IMR-90 (cell line): ENCODE measurements around the gene NCAM1. TPM values are rescaled to one million over a fixed set of nuclear protein-coding genes. Genes with fewer than 3 reads are reported as not detected.

Experiments
- ATAC-seq: fragments of 200-7000 bp; cut with Tn5 transposase; 2 replicates; pipeline ENCODE4 v1.9.1; 2020; ENCODE audit warnings: low read depth, mild to moderate bottlenecking, moderate library complexity
- BruUV-seq: library from RNA; stranded (reverse); fragments of 400-500 nt; replicated peaks from 2 replicates; lab custom pipeline; 2021; lab: Mats Ljungman, UMichigan
- CTCF ChIA-PET: fragments of 300-600 bp; formaldehyde crosslinking; extraction: SDS; loops from one replicate; lab custom pipeline; 2021; ENCODE audit warnings: antibody characterized with exemption; lab: Yijun Ruan, JAX
- POLR2A ChIA-PET: fragments of 300-600 bp; sonication (Branson Sonifier 250); formaldehyde crosslinking; loops from one replicate; lab custom pipeline; 2022; ENCODE audit warnings: antibody characterized with exemption; ENCODE audit not compliant: unreplicated experiment; lab: Charles Lee
- DNase-seq: peaks from one replicate; pipeline ENCODE4 v3.0.0; 2013
- H2AFZ ChIP-seq: replicated peaks from 2 replicates; pipeline ENCODE3; 2013; ENCODE audit warnings: low read length, mild to moderate bottlenecking; ENCODE audit not compliant: poor library complexity
- H2AK5ac ChIP-seq: 2 replicates; pipeline ENCODE4 v1.6.1; 2013; ENCODE audit warnings: low read depth, low read length, inconsistent platforms
- H2AK9ac ChIP-seq: replicated peaks from 2 replicates; pipeline ENCODE3; 2013; ENCODE audit warnings: mild to moderate bottlenecking, low read depth, low read length, moderate library complexity; ENCODE audit not compliant: poor library complexity
- H2BK120ac ChIP-seq: 2 replicates; pipeline ENCODE4 v1.6.1; 2013; ENCODE audit warnings: low read depth, low read length, inconsistent platforms
- H2BK15ac ChIP-seq: 3 replicates; pipeline ENCODE4 v1.6.1; 2013; ENCODE audit warnings: low read depth, low read length, inconsistent platforms
- H2BK20ac ChIP-seq: 2 replicates; pipeline ENCODE4 v1.6.1; 2013; ENCODE audit warnings: low read depth, mild to moderate bottlenecking, inconsistent platforms, low read length, moderate library complexity
- H2BK5ac ChIP-seq: 2 replicates; pipeline ENCODE4 v1.6.1; 2013; ENCODE audit warnings: mild to moderate bottlenecking, low read depth, low read length, inconsistent platforms; ENCODE audit not compliant: poor library complexity, severe bottlenecking
- H3K14ac ChIP-seq: replicated peaks from 2 replicates; pipeline ENCODE4 v1.6.1; 2013; ENCODE audit warnings: low read depth, low read length, inconsistent platforms
- H3K18ac ChIP-seq: 2 replicates; pipeline ENCODE4 v1.6.1; 2013; ENCODE audit warnings: low read depth, low read length, control low read depth
- H3K23ac ChIP-seq: 2 replicates; pipeline ENCODE4 v1.6.1; 2013; ENCODE audit warnings: low read depth, low read length, inconsistent platforms
- H3K27ac ChIP-seq: 2 replicates; pipeline ENCODE4 v1.5.1; 2013; ENCODE audit warnings: mild to moderate bottlenecking, control low read depth, low read length; ENCODE audit not compliant: insufficient read depth
- H3K27me3 ChIP-seq: 2 replicates; pipeline ENCODE4 v1.6.1; 2013; ENCODE audit warnings: low read length; ENCODE audit not compliant: control insufficient read depth, insufficient read depth
- H3K36me3 ChIP-seq: 2 replicates; pipeline ENCODE4 v1.6.1; 2013; ENCODE audit warnings: low read length, mixed read lengths; ENCODE audit not compliant: control insufficient read depth, insufficient read depth
- H3K4ac ChIP-seq: 2 replicates; pipeline ENCODE4 v1.6.1; 2013; ENCODE audit warnings: low read depth, low read length, inconsistent platforms
- H3K4me1 ChIP-seq: 2 replicates; pipeline ENCODE4 v1.6.1; 2013; ENCODE audit warnings: low read length, mixed read lengths; ENCODE audit not compliant: control insufficient read depth, insufficient read depth
- H3K4me2 ChIP-seq: 2 replicates; pipeline ENCODE4 v1.6.1; 2013; ENCODE audit warnings: low read depth, mild to moderate bottlenecking, control low read depth, low read length, moderate library complexity
- H3K4me3 ChIP-seq: 2 replicates; pipeline ENCODE4 v1.5.1; 2013; ENCODE audit warnings: low read depth, mild to moderate bottlenecking, control low read depth, low read length, moderate library complexity; ENCODE audit not compliant: insufficient read depth
- H3K56ac ChIP-seq: 2 replicates; pipeline ENCODE4 v1.6.1; 2013; ENCODE audit warnings: low read length, inconsistent platforms; ENCODE audit not compliant: insufficient read depth; ENCODE audit errors: extremely low read depth
- H3K79me1 ChIP-seq, 2 experiments: 2 replicates each; pipeline ENCODE4 v1.6.1; 2013; ENCODE audit warnings: low read length in 2 of 2, inconsistent platforms in 1 of 2, low read depth in 1 of 2
- H3K9ac ChIP-seq: 2 replicates; pipeline ENCODE4 v1.6.1; 2013; ENCODE audit warnings: low read depth, low read length, control low read depth
- H3K9me1 ChIP-seq: 2 replicates; pipeline ENCODE4 v1.6.1; 2013; ENCODE audit warnings: low read length, inconsistent platforms; ENCODE audit not compliant: insufficient read depth
- H3K9me3 ChIP-seq: 2 replicates; pipeline ENCODE4 v1.6.1; 2013; ENCODE audit warnings: low read length; ENCODE audit not compliant: control insufficient read depth, insufficient read depth
- H4K20me1 ChIP-seq: 2 replicates; pipeline ENCODE4 v1.6.1; 2013; ENCODE audit warnings: low read length, inconsistent platforms; ENCODE audit not compliant: insufficient read depth
- H4K5ac ChIP-seq: 2 replicates; pipeline ENCODE4 v1.6.1; 2013; ENCODE audit warnings: mild to moderate bottlenecking, low read depth, low read length, control low read depth
- H4K8ac ChIP-seq, 2 experiments: 2 replicates each; pipeline ENCODE4 v1.6.1; 2013; ENCODE audit warnings: low read depth in 2 of 2, low read length in 2 of 2, control low read depth in 1 of 2, inconsistent platforms in 1 of 2
- H4K91ac ChIP-seq: 2 replicates; pipeline ENCODE4 v1.6.1; 2013; ENCODE audit warnings: low read depth, low read length, inconsistent platforms; ENCODE audit not compliant: insufficient read depth
- MXI1 ChIP-seq: IDR thresholded peaks from 2 replicates; pipeline ENCODE4 v1.6.1; 2012; ENCODE audit warnings: low read depth, mild to moderate bottlenecking, low read length, moderate library complexity, borderline replicate concordance
- POLR2A ChIP-seq: IDR thresholded peaks from 2 replicates; pipeline ENCODE4 v1.6.1; 2012; ENCODE audit warnings: mild to moderate bottlenecking, low read depth, low read length
- SMC3 ChIP-seq: fragments of 150-350 bp; IDR thresholded peaks from 2 replicates; pipeline ENCODE4 v1.6.1; 2016; ENCODE audit warnings: low read depth, mild to moderate bottlenecking, antibody characterized with exemption, low read length, moderate library complexity
- WGBS, 2 experiments: methylation state at CpG; one replicate each; pipeline versions ENCODE4 v1.1.5 to v1.1.7; 2013; ENCODE audit warnings: missing lambda C conversion rate in 2 of 2; ENCODE audit not compliant: insufficient read length in 1 of 2; ENCODE audit errors: extremely low coverage in 2 of 2; 5-methylcytosine and 5-hydroxymethylcytosine counted together
- dilution Hi-C: fragments of 300-500 bp; cut with HindIII; formaldehyde crosslinking; loops from one replicate; pipeline ENCODE4 v1.14.3; 2018; ENCODE audit warnings: low sequenced_read_pairs; ENCODE audit not compliant: unreplicated experiment
- in situ Hi-C: fragments of 300-500 bp; cut with MboI; formaldehyde crosslinking; loops from 3 replicates; pipeline ENCODE4 v1.14.3; 2019; ENCODE audit warnings: low sequenced_read_pairs, inconsistent platforms, mixed read lengths
- intact Hi-C: fragments of 100-400 bp; cut with micrococcal nuclease; formaldehyde crosslinking; loops from 2 replicates; pipeline ENCODE4 v1.10.0; 2022
- polyA plus RNA-seq, 3 experiments: library from polyadenylated mRNA; depleted of rRNA; stranded (reverse); fragments of >200 nt; gene quantifications; 2 replicates each; pipeline ENCODE4 v1.2.3, GENCODE V29; 2012; ENCODE audit warnings: low replicate concordance in 1 of 3
- total RNA-seq: library from RNA; depleted of rRNA; stranded (reverse); fragments of >200 nt; gene quantifications from 2 replicates; pipeline ENCODE4 v1.2.3, GENCODE V29; 2012
- TF ChIP-seq, protein P1 (sequence below): conservative IDR thresholded peaks from 2 replicates; pipeline ENCODE4 v1.5.1; 2012; ENCODE audit warnings: mild to moderate bottlenecking, low read depth, low read length, improper control_type of control experiment

NCAM1 gene
- total and polyA plus RNA-seq, 2 of the 4 experiments (the other 2 are of a cell fraction) = 0.09 to 0.18 TPM

GRCh38 chr11:112971827-112972226, 10.6 kb downstream of the NCAM1 start:
- no peak overlapping the region for H2AFZ ChIP-seq
- no peak overlapping the region for H4K5ac ChIP-seq
- H2BK5ac ChIP-seq = no peak overlapping the region
- dilution Hi-C loops (no loop called here), intact Hi-C loops (no loop called here), in situ Hi-C loops (no loop called here)
- ATAC-seq (no peak), DNase-seq (no peak)
- no CpG with 5 or more reads among the region's 3 CpGs for WGBS, 2 experiments
- H2AK5ac ChIP-seq = no peak overlapping the region
- no peak overlapping the region for H3K14ac ChIP-seq
- H4K20me1 ChIP-seq = no peaks in the 10 kb centered on the region
- no peak overlapping the region for H3K27ac ChIP-seq
- TF ChIP-seq SMC3 = no peak
- TF ChIP-seq MXI1 = no peak
- TF ChIP-seq, protein P1, sequence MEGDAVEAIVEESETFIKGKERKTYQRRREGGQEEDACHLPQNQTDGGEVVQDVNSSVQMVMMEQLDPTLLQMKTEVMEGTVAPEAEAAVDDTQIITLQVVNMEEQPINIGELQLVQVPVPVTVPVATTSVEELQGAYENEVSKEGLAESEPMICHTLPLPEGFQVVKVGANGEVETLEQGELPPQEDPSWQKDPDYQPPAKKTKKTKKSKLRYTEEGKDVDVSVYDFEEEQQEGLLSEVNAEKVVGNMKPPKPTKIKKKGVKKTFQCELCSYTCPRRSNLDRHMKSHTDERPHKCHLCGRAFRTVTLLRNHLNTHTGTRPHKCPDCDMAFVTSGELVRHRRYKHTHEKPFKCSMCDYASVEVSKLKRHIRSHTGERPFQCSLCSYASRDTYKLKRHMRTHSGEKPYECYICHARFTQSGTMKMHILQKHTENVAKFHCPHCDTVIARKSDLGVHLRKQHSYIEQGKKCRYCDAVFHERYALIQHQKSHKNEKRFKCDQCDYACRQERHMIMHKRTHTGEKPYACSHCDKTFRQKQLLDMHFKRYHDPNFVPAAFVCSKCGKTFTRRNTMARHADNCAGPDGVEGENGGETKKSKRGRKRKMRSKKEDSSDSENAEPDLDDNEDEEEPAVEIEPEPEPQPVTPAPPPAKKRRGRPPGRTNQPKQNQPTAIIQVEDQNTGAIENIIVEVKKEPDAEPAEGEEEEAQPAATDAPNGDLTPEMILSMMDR = no peak
- no peak for TF ChIP-seq POLR2A
- no peak overlapping the region for H2BK15ac ChIP-seq
- H3K27me3 ChIP-seq = no peaks in the 10 kb centered on the region
- BruUV-seq = no TSS peak
- H4K91ac ChIP-seq = no peak overlapping the region
- H3K4me2 ChIP-seq = no peak overlapping the region
- H3K4me1 ChIP-seq = no peaks in the 10 kb centered on the region
- no peak overlapping the region for H3K9ac ChIP-seq
- H3K9me1 ChIP-seq = no peaks in the 10 kb centered on the region
- no peak overlapping the region for H3K4ac ChIP-seq
- H2BK120ac ChIP-seq = no peak overlapping the region
- no peak overlapping the region for H2AK9ac ChIP-seq
- no peaks in the 10 kb centered on the region for H3K9me3 ChIP-seq
- H3K23ac ChIP-seq = no peak overlapping the region
- no peak overlapping the region for H3K4me3 ChIP-seq
- ChIA-PET CTCF (no interaction called here), POLR2A (no interaction called here)
- H4K8ac ChIP-seq = no peak overlapping the region
- H3K79me1 ChIP-seq = no peaks in the 10 kb centered on the region
- no peak overlapping the region for H3K56ac ChIP-seq
- H3K18ac ChIP-seq = no peak overlapping the region
- no peaks in the 10 kb centered on the region for H3K36me3 ChIP-seq
- H2BK20ac ChIP-seq = no peak overlapping the region
